Measurements from ENCODE around the gene GNL3. TPM values are rescaled to one million over a fixed set of nuclear protein-coding genes. Genes with fewer than 3 reads are reported as not detected.

GNL3 gene
- total and polyA plus RNA-seq, 2 of the 8 experiments (the other 6 are each of a cell fraction or from before 2014, with no cell fraction given), result 45.5 to 184 TPM

DNA sequence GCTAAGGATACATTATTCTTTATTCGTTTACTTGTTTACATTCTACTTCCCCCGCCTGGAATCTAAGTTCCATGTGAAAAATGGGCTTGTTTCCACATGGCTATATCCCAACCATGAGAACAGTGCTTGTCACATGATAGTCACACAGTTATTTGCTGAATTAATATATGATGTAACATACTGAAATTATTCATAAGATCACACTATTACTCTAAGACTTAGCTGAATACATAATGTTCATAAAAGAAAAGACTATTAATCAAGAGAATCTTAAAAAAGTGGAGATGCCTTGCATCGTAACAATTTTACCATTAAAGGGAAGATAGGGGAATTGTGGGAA, 6.7 kb upstream of the GNL3 start:
- Histone ChIP-seq H3K27ac (ENCODE audit: low read depth, low read length) (no peak overlapping the region), H3K79me2 (ENCODE audit: control insufficient read depth in 1 of 2, insufficient read depth in 2 of 2, low read length in 2 of 2) (peaks cover 0 to 41% of the 10 kb centered on the region in 2 experiments), H4K5ac (ENCODE audit: insufficient read length, low read depth, low read length) (no peak overlapping the region), H3K4me3 (ENCODE audit: extremely low read depth in 1 of 4, insufficient read depth in 2 of 4, low read depth in 3 of 4, low read length in 4 of 4) (no peak overlapping the region), H3K18ac (ENCODE audit: extremely low read depth, low read length) (no peak overlapping the region), H2AFZ (ENCODE audit: low read length) (no peak overlapping the region), H3K36me3 (ENCODE audit: control insufficient read depth in 2 of 4, insufficient read depth in 4 of 4, low read length in 3 of 4) (peaks cover 14 to 30% (median 22%) of the 10 kb centered on the region in 4 experiments), H3K23ac (ENCODE audit: insufficient read length) (no peak overlapping the region), H2BK15ac (ENCODE audit: low read length) (no peak overlapping the region), H3K4me1 (replicated peaks in 1 of 4; ENCODE audit: control insufficient read depth in 3 of 4, insufficient read depth in 4 of 4, low read length in 3 of 4) (no peaks in the 10 kb centered on the region), H3K9me3 (ENCODE audit: insufficient read depth in 2 of 2, low read depth in 1 of 2, low read length in 1 of 2) (no peaks in the 10 kb centered on the region), H3K56ac (replicated peaks; ENCODE audit: insufficient read length, low read depth, low read length) (no peak overlapping the region), H2BK12ac (ENCODE audit: low read depth, low read length) (no peak overlapping the region), H4K20me1 (replicated peaks in 1 of 2; ENCODE audit: control insufficient read depth in 1 of 2, insufficient read depth in 2 of 2, low read length in 2 of 2) (peaks cover 0 to 3% of the 10 kb centered on the region in 2 experiments), H3K23me2 (ENCODE audit: low read depth, low read length) (no peaks in the 10 kb centered on the region), H3K4ac (replicated peaks; ENCODE audit: insufficient read length, low read depth, low read length) (no peak overlapping the region), H3K14ac (ENCODE audit: insufficient read length) (no peak overlapping the region), H2BK120ac (replicated peaks; ENCODE audit: low read depth, low read length) (no peak overlapping the region), H4K91ac (replicated peaks; ENCODE audit: insufficient read length, low read length) (no peak overlapping the region), H3K4me2 (ENCODE audit: insufficient read depth in 1 of 2, low read depth in 2 of 2, low read length in 2 of 2) (no peak overlapping the region), H3K27me3 (replicated peaks in 1 of 4; ENCODE audit: control insufficient read depth in 3 of 4, extremely low read depth in 1 of 4, insufficient read depth in 3 of 4, low read length in 3 of 4) (no peaks in the 10 kb centered on the region), H2BK20ac (ENCODE audit: low read length) (no peak overlapping the region), H4K8ac (ENCODE audit: extremely low read depth, insufficient read depth, low read length) (no peak overlapping the region), H2AK5ac (ENCODE audit: low read depth, low read length) (no peak overlapping the region), H2BK5ac (ENCODE audit: low read depth, low read length) (no peak overlapping the region), H3K79me1 (ENCODE audit: low read depth, low read length) (no peaks in the 10 kb centered on the region), H3K9ac (replicated peaks in 1 of 4; ENCODE audit: extremely low read depth in 1 of 4, low read depth in 3 of 4, low read length in 3 of 4) (no peak overlapping the region)
- no peak for DNase-seq (ENCODE audit: low read depth in 1 of 2, low spot score in 2 of 2)
- no peak for TF ChIP-seq SIX5 (IDR thresholded peaks at IDR 0.05; ENCODE audit: low read depth, low read length)
- WGBS, 2 experiments (ENCODE audit: extremely low coverage in 1 of 2, insufficient coverage in 1 of 2, insufficient read length in 1 of 2, insufficient replicate concordance in 2 of 2, low coverage in 1 of 2, low lambda C conversion rate in 2 of 2, missing lambda C conversion rate in 1 of 2), result 91% methylated on average over 3 of the region's 3 CpGs; no CpG with 5 or more reads in 1 of the 2 experiments
- POLR2A ChIA-PET (ENCODE audit: partially characterized antibody), result interaction anchor here (0.6 to 1.8 kb wide), 3 partner anchors 11 to 134 kb away, joined by 3 to 11 read pairs (median 3); no protein-coding TSS in a partner anchor
- CTCF ChIA-PET (ENCODE audit: partially characterized antibody), result no interaction called here
- FAIRE-seq, result no peak

Data from H1 (cell line).